HFF-Myc (cell line): ENCODE results near the gene PNLIPRP2.

Experiments used
- DNase-seq: peaks from one replicate; pipeline ENCODE4 v3.0.0-alpha.2; 2011; ENCODE audit warnings: low read depth; ENCODE audit errors: extremely low read depth
- H3K4me3 ChIP-seq: replicated peaks from 2 replicates; pipeline ENCODE4 v1.5.1; 2011; ENCODE audit warnings: low read depth, mild to moderate bottlenecking, control low read depth, low read length
- CTCF ChIP-seq: IDR thresholded peaks from 2 replicates; pipeline ENCODE4 v1.5.1; 2012; ENCODE audit warnings: mild to moderate bottlenecking, low read depth, low read length, control low read depth; ENCODE audit errors: missing control alignments

Gene PNLIPRP2

GRCh38 chr10:116688741-116689495 lies 68.2 kb downstream of the PNLIPRP2 start:
- DNase-seq, result no peak
- TF ChIP-seq CTCF, result no peak
- H3K4me3 ChIP-seq, result no peak overlapping the region

GRCh38 chr10:116689744-116690143 lies 69.0 kb downstream of the PNLIPRP2 start:
- no peak overlapping the region for H3K4me3 ChIP-seq
- no peak for DNase-seq
- no peak for TF ChIP-seq CTCF

- H3K4me3 ChIP-seq, result no peak overlapping the region
- TF ChIP-seq CTCF, result no peak
- DNase-seq, result no peak
Observed at GRCh38 chr10:116690356-116691322, 69.9 kb downstream of the PNLIPRP2 start.

- H3K4me3 ChIP-seq, result no peak overlapping the region
- DNase-seq, result no peak
- no peak for TF ChIP-seq CTCF
Observed at GRCh38 chr10:116691635-116692034, 70.9 kb downstream of the PNLIPRP2 start.

GRCh38 chr10:116692225-116692624 lies 71.5 kb downstream of the PNLIPRP2 start:
- no peak for DNase-seq
- H3K4me3 ChIP-seq, result no peak overlapping the region
- TF ChIP-seq CTCF, result no peak

- TF ChIP-seq CTCF, result no peak
- DNase-seq, result no peak
- no peak overlapping the region for H3K4me3 ChIP-seq
Observed at GRCh38 chr10:116694243-116694926, 73.6 kb downstream of the PNLIPRP2 start.
